ENCODE measurements around the gene TET3.
A peak's percentile ranks its signal among the peaks of the same experiment; 100 is the strongest.

Gene TET3

GRCh38 chr2:74007121-74007520 lies 22.4 kb downstream of the TET3 start:
- no peak for DNase-seq

- DNase-seq, result no peak
Measured at GRCh38 chr2:74007711-74008110, 23.0 kb downstream of the TET3 start.

- no peak for DNase-seq
Measured at GRCh38 chr2:74008761-74009395, 24.2 kb downstream of the TET3 start.

- no peak for DNase-seq
Measured at GRCh38 chr2:74009577-74009976, 24.9 kb downstream of the TET3 start.

GRCh38 chr2:74010087-74010541 lies 25.4 kb downstream of the TET3 start:
- no peak for DNase-seq

GRCh38 chr2:74011246-74011645 lies 26.5 kb downstream of the TET3 start:
- DNase-seq, result no peak

GRCh38 chr2:74014813-74015212 lies 30.1 kb downstream of the TET3 start:
- no peak for DNase-seq

GRCh38 chr2:74017223-74017622 lies 32.5 kb downstream of the TET3 start:
- DNase-seq, result no peak

GRCh38 chr2:74019516-74019915 lies 34.8 kb downstream of the TET3 start:
- no peak for DNase-seq

GRCh38 chr2:74020702-74021406 lies 36.1 kb downstream of the TET3 start:
- peak in 1 of 2 donors; percentile 36 for DNase-seq

- DNase-seq, result no peak
Measured at GRCh38 chr2:74021407-74021755, 36.7 kb downstream of the TET3 start.

GRCh38 chr2:74024216-74024615 lies 39.5 kb downstream of the TET3 start:
- DNase-seq, result no peak

- DNase-seq, result peak; percentile 10 to 23
Measured at GRCh38 chr2:74025971-74026612, 41.4 kb downstream of the TET3 start.

GRCh38 chr2:74026687-74027241 lies 42.1 kb downstream of the TET3 start:
- no peak for DNase-seq

- DNase-seq, result no peak
Measured at GRCh38 chr2:74027496-74027895, 42.8 kb downstream of the TET3 start.

GRCh38 chr2:74028290-74028689 lies 43.6 kb downstream of the TET3 start:
- DNase-seq, result no peak

GRCh38 chr2:74028741-74029140 lies 44.0 kb downstream of the TET3 start:
- no peak for DNase-seq

GRCh38 chr2:74029714-74030397 lies 45.1 kb downstream of the TET3 start:
- no peak for DNase-seq

GRCh38 chr2:74031221-74031620 lies 46.5 kb downstream of the TET3 start:
- DNase-seq, result no peak

- no peak for DNase-seq
Measured at GRCh38 chr2:74031959-74032287, 47.2 kb downstream of the TET3 start.

GRCh38 chr2:74033375-74033774 lies 48.7 kb downstream of the TET3 start:
- DNase-seq, result no peak

All from CD4-positive, alpha-beta T cell treated with Interleukin-1 beta for 1 hour (primary cell).